Stimulated activated CD4-positive, alpha-beta T cell treated with anti-CD3 and anti-CD28 coated beads, Interleukin-12 subunit alpha, Interleukin-12 subunit beta, amount 100 ng/mL, for 4 hours (primary cell): ENCODE measurements around the gene HRC.
"Not testable (repeated sequence)": the region's sequence is repeated elsewhere in the genome, so short reads cannot be mapped to it uniquely, and the experiment has no call there.

ENCODE experiments used
- DNase-seq: peaks from one replicate; pipeline ENCODE4 v3.0.0-alpha.2; 2020

Gene HRC

DNA sequence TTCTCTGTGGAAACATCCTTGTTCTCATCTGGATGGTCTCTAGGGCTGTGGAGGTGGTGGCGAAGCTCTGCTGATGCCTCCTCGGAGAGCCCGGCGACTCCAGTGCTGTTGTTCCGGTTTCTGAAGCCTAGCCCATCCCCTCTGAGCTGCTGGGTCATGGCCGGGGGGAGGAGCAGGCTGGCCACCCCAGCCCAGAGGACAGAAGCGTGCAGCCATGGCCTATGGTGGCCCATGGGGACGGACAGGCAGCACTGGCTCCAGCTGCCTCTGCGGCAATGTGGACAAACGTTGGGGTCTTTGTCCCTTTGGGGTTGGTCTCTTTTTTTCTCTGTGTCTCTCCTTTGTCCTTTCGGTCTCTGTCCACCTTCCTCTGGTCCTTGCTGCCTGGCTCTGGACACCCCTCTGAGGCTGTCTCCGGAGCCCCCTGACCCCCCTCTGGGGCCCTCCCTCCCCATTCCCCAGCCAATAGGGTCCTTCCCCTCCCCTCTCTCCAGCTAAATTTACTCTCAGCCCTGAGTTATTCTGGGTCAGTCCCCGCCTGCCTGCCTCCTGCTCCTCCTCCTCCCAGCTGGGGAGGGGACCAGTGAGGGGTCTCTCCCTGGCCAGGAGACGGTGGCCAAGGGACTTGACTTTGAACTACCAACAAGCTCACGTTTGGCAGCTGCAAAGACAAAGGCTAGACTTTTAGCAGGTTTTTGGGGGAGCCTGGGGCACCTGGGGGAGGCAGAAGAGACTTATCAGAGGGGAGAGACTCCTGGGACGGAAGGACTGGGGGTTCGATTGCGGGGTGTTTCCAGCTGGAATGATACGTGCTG, at the start of gene HRC:
Gene HRC (minus strand): TSS at position 392 of the 815 bp plus-strand sequence. CDS start 159 bp downstream, at position 233.
- no peak for DNase-seq

GRCh38 chr19:49201042-49201441, 45.8 kb upstream of the HRC start:
- no peak for DNase-seq

GRCh38 chr19:49200238-49200862, 45.2 kb upstream of the HRC start:
- DNase-seq: no peak

DNA sequence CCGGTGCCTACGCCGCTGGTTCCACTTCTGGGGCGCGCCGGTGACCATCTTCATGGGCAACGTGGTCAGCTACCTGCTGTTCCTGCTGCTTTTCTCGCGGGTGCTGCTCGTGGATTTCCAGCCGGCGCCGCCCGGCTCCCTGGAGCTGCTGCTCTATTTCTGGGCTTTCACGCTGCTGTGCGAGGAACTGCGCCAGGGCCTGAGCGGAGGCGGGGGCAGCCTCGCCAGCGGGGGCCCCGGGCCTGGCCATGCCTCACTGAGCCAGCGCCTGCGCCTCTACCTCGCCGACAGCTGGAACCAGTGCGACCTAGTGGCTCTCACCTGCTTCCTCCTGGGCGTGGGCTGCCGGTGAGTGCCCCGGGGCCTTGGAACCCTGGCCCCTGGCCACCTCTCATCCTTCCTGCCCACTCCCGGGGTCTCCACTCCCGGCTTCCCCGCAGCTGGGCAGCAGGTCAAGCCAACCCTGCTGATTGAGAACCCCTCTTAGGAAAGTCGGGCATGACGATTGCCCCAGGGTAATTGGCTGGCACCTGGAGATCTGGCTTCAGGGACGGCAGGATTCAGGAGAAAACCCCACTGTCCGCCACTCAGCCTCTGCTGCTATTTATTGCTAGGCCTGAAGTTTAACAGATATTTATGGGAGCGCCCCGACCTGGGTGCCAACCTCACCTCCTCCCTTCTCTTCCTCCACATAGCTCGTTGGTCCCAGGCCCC, 41.5 kb upstream of the HRC start:
- no peak for DNase-seq

GRCh38 chr19:49194408-49194807, 39.2 kb upstream of the HRC start:
- DNase-seq: no peak

DNA sequence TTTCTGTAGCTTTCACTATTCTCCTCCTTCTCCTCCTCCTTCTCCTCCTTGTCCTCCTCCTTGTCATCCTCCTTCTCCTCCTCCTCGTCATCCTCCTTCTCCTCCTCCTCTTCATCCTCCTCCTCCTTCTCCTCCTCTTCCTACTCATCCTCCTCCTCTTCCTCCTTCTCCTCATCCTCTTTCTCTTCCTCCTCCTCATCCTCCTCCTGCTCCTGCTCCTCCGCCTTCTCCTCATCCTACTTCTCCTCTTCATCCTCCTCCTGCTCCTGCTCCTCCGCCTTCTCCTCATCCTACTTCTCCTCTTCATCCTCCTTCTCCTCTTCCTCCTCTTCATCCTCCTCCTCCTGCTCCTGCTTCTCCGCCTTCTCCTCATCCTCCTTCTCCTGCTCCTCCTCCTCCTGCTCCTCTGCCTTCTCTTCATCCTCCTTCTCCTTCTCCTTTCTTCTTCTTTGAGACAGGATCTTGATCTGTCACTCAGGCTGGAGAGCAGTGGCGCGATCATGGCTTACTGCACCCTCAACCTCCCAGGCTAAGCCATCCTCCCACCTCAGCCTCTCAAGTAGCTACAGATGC, 38.7 kb upstream of the HRC start:
- DNase-seq: no peak

GRCh38 chr19:49190781-49191180, 35.6 kb upstream of the HRC start:
- DNase-seq: no peak

DNA sequence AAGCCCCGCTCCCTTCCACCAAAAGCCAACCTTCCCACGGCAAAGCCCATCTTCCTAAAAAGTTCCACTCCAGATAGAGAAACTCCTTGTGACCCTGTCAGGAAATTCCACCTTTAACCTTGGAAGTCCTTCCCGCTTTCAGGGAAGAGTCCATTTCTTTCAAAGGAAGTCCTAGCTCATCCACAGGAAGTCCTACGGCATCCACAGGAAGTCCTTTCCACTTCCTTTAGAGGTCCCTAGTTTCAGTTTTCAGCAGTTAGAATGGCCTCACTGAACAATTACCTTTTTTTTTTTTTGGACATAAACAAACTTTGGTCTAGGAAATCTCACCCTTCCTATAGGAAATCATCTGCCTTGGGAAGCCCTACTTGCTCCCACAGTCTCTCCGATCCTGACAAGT, 34.1 kb upstream of the HRC start:
- no peak for DNase-seq

DNA sequence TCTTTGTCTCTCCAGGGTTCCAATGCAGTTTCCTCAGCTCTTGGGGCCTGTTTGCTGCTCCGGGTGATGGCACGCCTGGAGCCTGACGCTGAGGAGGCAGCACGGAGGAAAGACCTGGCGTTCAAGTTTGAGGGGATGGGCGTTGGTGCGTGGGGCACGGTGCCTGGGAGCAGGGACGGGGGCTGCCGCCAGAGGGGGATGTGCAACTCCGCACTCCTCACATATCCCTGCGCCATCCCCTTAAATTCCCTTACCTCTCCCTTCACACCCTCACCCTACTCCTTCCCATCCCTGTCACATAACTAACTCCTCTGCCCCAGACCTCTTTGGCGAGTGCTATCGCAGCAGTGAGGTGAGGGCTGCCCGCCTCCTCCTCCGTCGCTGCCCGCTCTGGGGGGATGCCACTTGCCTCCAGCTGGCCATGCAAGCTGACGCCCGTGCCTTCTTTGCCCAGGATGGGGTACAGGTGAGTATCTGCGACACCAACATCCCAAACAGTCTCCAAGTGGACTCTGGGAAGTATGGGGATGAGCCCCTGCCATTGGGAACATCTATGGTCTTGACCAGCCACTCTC, 33.5 kb upstream of the HRC start:
- DNase-seq: no peak

DNA sequence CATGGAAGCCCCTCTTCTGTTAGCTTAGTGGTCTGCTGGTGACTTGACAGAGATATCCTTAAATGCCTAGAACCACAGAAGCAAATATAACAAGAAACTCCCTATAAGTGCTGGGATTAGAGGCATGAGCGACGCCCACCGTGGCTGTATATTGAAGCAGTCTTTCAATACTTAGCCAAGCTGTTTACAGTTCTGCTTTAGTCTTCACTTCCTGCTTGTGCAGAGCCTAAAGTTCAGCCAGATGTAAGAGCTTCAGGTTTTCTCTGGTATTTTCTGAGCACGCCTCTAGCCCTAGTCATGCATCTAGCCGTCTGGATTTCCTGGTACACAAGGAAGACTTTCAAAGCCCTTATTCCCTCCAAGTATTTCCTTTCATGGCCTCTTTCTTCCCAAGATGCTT, 30.9 kb upstream of the HRC start:
- DNase-seq: no peak

DNA sequence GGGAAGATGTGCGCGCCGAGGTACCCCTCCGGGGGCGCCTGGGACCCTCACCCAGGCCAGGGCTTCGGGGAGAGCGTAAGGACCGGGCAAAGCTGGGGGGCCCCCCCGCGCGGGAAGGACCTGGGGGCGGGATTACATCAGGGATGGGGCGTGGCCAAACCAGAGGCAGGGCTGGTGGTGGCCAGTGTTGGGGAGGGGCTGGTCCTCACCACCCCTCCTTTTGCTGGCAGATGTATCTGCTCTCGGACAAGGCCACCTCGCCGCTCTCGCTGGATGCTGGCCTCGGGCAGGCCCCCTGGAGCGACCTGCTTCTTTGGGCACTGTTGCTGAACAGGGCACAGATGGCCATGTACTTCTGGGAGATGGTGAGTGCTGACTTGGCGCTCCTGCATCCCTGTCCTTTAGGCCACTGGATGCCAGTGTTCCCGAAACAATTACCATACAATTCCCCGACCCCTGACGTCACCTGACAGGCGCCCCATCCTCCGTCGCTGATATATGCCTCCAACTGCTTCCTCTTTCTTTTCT, 27.7 kb upstream of the HRC start:
- no peak for DNase-seq

GRCh38 chr19:49182010-49182847, 27.0 kb upstream of the HRC start:
- not testable (repeated sequence) for DNase-seq

- no peak for DNase-seq
These were observed 25.5 kb upstream of the HRC start for GRCh38 chr19:49180659-49181058.

DNA sequence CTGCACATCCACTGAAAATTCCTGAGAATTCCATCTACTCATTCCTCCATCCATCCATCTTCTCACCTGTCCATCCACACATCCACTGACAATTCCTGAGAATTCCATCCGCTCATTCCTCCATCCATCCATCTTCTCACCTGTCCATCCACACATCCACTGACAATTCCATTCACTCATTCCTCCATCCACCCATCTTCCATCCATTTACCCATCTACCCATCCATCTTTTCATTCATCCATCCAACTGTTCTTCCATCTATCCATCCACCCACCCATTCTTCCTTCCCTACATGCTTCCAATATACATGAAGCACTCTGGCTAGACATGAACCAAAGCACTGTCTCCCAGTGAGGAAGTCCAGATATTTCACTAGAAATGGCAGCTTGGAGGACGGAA, 18.0 kb upstream of the HRC start:
- no peak for DNase-seq

GRCh38 chr19:49168421-49168820, 13.2 kb upstream of the HRC start:
- no peak for DNase-seq

GRCh38 chr19:49167857-49168409, 12.7 kb upstream of the HRC start:
- no peak for DNase-seq

DNA sequence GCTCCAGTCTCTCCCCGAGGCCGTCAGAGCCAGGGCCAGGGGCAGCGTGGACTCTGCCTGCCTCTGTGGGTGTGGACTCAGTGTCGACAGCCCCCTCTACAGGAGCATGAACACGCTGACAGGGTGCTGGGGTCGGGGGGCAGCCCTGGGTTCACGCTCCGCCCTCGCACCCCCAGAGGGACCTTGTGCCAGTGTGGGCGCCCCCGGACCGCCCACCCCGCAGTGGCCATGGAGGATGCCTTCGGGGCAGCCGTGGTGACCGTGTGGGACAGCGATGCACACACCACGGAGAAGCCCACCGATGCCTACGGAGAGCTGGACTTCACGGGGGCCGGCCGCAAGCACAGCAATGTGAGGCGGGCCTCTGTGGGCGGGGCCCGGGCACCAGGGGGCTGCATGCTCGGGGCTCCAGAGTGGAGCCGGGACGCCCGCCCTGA, 10.7 kb upstream of the HRC start:
- no peak for DNase-seq

DNA sequence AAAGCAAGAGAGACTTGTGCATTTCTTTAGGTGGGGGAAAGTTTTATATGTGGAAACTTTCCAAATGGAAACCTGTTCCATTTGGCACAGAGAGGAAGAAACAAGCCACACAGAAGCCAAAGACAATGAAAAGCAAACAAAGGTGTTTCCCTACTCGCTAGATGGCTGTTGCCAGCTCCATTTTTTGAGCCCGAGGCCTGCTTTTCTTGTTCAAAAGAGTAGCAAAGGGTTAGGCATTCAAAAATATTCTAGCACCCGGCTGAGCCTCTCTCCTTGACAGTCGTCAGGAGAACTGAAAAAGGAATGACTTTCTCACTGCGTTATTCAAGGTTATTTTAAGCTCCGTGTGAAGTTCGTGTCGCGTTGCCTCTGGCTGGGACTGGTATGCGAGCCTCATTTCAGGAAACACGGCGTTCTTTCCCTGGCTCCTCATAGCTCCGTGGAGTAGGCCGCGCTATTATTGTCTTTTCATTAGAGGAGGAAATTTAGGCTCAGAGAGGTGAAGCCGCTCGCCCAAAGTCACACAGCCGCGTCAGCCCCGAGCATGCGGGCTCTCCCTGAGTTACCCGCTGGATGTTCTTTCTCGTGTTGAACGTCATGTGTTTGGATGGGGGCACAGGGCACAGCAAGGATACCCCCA, 10.0 kb upstream of the HRC start:
- no peak for DNase-seq

DNA sequence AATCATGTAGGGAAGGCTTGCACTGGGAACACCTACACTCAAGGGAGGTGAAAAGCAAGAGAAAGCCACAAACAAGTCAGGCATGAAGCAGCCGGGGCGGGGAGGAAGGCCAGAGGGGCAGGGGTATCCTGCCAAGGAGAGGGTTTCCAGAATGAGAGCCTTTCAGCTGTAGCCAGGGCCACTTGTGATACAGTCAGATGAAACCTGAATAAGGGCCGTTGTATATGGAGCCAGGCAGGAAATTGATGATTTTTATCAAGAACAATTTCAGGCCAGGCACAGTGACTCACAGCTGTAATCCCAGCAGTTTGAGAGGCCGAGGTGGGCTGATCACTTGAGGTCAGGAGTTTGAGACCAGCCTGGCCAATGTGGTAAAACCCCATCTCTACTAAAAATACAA, 6.8 kb upstream of the HRC start:
- no peak for DNase-seq

GRCh38 chr19:49160450-49161189, 5.4 kb upstream of the HRC start:
- no peak for DNase-seq
